HEK293 (cell line): Measurements from ENCODE around the gene TCF7L1.

Experiments
- CTCF ChIA-PET: fragments of 350-600 bp; formaldehyde crosslinking; extraction: SDS; loops from one replicate; lab custom pipeline; 2021; ENCODE audit warnings: antibody characterized with exemption; lab: Yijun Ruan, JAX
- POLR2A ChIA-PET: fragments of 300-600 bp; formaldehyde crosslinking; extraction: SDS; loops from one replicate; lab custom pipeline; 2020; ENCODE audit warnings: antibody characterized with exemption, inconsistent platforms; lab: Yijun Ruan, JAX
- H3K27ac ChIP-seq: fragments of 200-500 bp; sonication (Bioruptor generic); 2 replicates; pipeline ENCODE4 v1.5.1; 2014; ENCODE audit warnings: low read depth, low read length, control low read depth, inconsistent platforms; ENCODE audit errors: extremely low read depth
- H3K36me3 ChIP-seq, 2 experiments: fragments of 200-500 bp in 1 of 2; sonication (Bioruptor generic) in 1 of 2; 1 replicate in 1 of 2; 2 replicates in 1 of 2; pipeline ENCODE4 v1.5.1; 2014 to 2017; ENCODE audit warnings: inconsistent platforms in 2 of 2, low read length in 2 of 2; ENCODE audit not compliant: control insufficient read depth in 2 of 2, insufficient read depth in 1 of 2
- H3K4me1 ChIP-seq: fragments of 200-500 bp; sonication (Bioruptor generic); 2 replicates; pipeline ENCODE4 v1.5.1; 2014; ENCODE audit warnings: mild to moderate bottlenecking, low read length, inconsistent platforms; ENCODE audit not compliant: control insufficient read depth, insufficient read depth
- H3K4me3 ChIP-seq: 2 replicates; pipeline ENCODE4 v1.5.1; 2011; ENCODE audit warnings: low read depth, mild to moderate bottlenecking, control low read depth, low read length, moderate library complexity
- H3K9me3 ChIP-seq: fragments of 200-500 bp; sonication (Bioruptor generic); 2 replicates; pipeline ENCODE4 v1.5.1; 2014; ENCODE audit warnings: low read depth, low read length, inconsistent platforms; ENCODE audit not compliant: control insufficient read depth, insufficient read depth
- GLIS1 ChIP-seq: fragments of 450-650 bp; formaldehyde crosslinking; IDR thresholded peaks from 2 replicates; pipeline ENCODE4 v1.5.1; 2016; ENCODE audit warnings: missing biosample characterization, missing genetic modification characterization
- SP3 ChIP-seq: fragments of 450-650 bp; formaldehyde crosslinking; IDR thresholded peaks from 2 replicates; pipeline ENCODE4 v1.5.1; 2016; ENCODE audit warnings: missing biosample characterization, missing genetic modification characterization
- YY1 ChIP-seq: fragments of 450-650 bp; formaldehyde crosslinking; IDR thresholded peaks from 2 replicates; pipeline ENCODE4 v1.5.1; 2018; ENCODE audit warnings: missing biosample characterization, missing genetic modification characterization
- ZNF155 ChIP-seq: fragments of 450-650 bp; formaldehyde crosslinking; IDR thresholded peaks from 2 replicates; pipeline ENCODE4 v1.5.1; 2016; ENCODE audit warnings: missing biosample characterization, missing genetic modification characterization
- ZNF2 ChIP-seq: fragments of 450-650 bp; formaldehyde crosslinking; IDR thresholded peaks from 2 replicates; pipeline ENCODE4 v1.5.1; 2016; ENCODE audit warnings: missing biosample characterization, missing genetic modification characterization
- ZNF23 ChIP-seq: fragments of 450-650 bp; formaldehyde crosslinking; IDR thresholded peaks from 2 replicates; pipeline ENCODE4 v1.5.1; 2016; ENCODE audit warnings: missing biosample characterization, missing genetic modification characterization, borderline replicate concordance
- ZNF311 ChIP-seq: fragments of 450-650 bp; formaldehyde crosslinking; IDR thresholded peaks from 2 replicates; pipeline ENCODE4 v1.5.1; 2017; ENCODE audit warnings: missing biosample characterization, missing genetic modification characterization, borderline replicate concordance
- ZNF362 ChIP-seq: fragments of 450-650 bp; formaldehyde crosslinking; IDR thresholded peaks from 2 replicates; pipeline ENCODE4 v1.5.1; 2016; ENCODE audit warnings: missing biosample characterization, missing genetic modification characterization
- ZNF37A ChIP-seq: fragments of 450-650 bp; IDR thresholded peaks from 2 replicates; pipeline ENCODE4 v1.5.1; 2018; ENCODE audit warnings: missing biosample characterization, missing genetic modification characterization
- ZNF48 ChIP-seq: fragments of 450-650 bp; formaldehyde crosslinking; IDR thresholded peaks from 2 replicates; pipeline ENCODE4 v1.5.1; 2016; ENCODE audit warnings: missing biosample characterization, missing genetic modification characterization
- ZNF510 ChIP-seq: fragments of 450-650 bp; formaldehyde crosslinking; IDR thresholded peaks from 2 replicates; pipeline ENCODE4 v1.5.1; 2018; ENCODE audit warnings: mild to moderate bottlenecking, missing genetic modification characterization, missing biosample characterization; ENCODE audit not compliant: insufficient replicate concordance
- ZNF639 ChIP-seq: fragments of 450-650 bp; formaldehyde crosslinking; IDR thresholded peaks from 2 replicates; pipeline ENCODE4 v1.5.1; 2016; ENCODE audit warnings: missing biosample characterization, missing genetic modification characterization
- ZNF660 ChIP-seq: fragments of 450-650 bp; IDR thresholded peaks from 2 replicates; pipeline ENCODE4 v1.5.1; 2018; ENCODE audit warnings: missing biosample characterization, mild to moderate bottlenecking, missing genetic modification characterization
- ZNF664 ChIP-seq: fragments of 450-650 bp; formaldehyde crosslinking; IDR thresholded peaks from 2 replicates; pipeline ENCODE4 v1.5.1; 2016; ENCODE audit warnings: missing biosample characterization, missing genetic modification characterization
- ZNF747 ChIP-seq: fragments of 450-650 bp; formaldehyde crosslinking; IDR thresholded peaks from 2 replicates; pipeline ENCODE4 v1.5.1; 2016; ENCODE audit warnings: missing biosample characterization, missing genetic modification characterization
- ZSCAN5A ChIP-seq: fragments of 450-650 bp; formaldehyde crosslinking; IDR thresholded peaks from 2 replicates; pipeline ENCODE4 v1.5.1; 2016; ENCODE audit warnings: missing biosample characterization, missing genetic modification characterization
- TF ChIP-seq, protein P1 (sequence below): IDR thresholded peaks from 2 replicates; pipeline ENCODE4 v1.6.1; 2011; ENCODE audit warnings: mild to moderate bottlenecking, low read depth, low read length, borderline replicate concordance
- TF ChIP-seq, protein P2 (sequence below): fragments of 450-650 bp; formaldehyde crosslinking; IDR thresholded peaks from 2 replicates; pipeline ENCODE4 v1.5.1; 2017; ENCODE audit warnings: missing biosample characterization, missing genetic modification characterization
- TF ChIP-seq, protein P3 (sequence below): fragments of 450-650 bp; IDR thresholded peaks from 2 replicates; pipeline ENCODE4 v1.5.1; 2018; ENCODE audit warnings: missing biosample characterization, mild to moderate bottlenecking, missing genetic modification characterization

Gene TCF7L1

GRCh38 chr2:85185431-85185940 is 52.3 kb downstream of the TCF7L1 start:
- POLR2A ChIA-PET: no interaction called here
- no peaks in the 10 kb centered on the region for H3K36me3 ChIP-seq

DNA sequence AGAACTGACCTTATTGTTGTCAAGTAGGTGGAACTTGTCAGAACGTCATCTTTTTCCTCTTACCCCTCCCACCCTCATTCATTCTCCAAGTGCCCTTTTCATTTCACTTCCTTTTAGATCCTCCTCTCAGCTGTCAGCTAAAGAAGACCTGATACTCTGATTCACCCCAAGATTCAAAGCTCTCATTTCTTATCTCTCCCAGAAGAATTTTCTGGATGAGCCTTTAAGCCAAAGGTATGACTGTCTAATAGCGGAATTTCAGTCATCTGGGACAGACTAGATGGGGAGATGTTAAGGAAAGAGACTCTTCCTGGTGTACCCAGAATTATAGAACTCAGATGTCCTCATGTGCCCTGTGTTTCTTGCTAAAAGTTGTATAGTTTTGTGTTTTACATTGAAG is 53.9 kb downstream of the TCF7L1 start:
- ChIA-PET CTCF (interaction anchor here (1.0 to 1.8 kb wide), 4 partner anchors 14 to 82 kb away, joined by 4 to 7 read pairs (median 4); no protein-coding TSS in a partner anchor), POLR2A (no interaction called here)
- Histone ChIP-seq H3K36me3 (no peaks in the 10 kb centered on the region), H3K9me3 (no peaks in the 10 kb centered on the region), H3K27ac (no peak overlapping the region), H3K4me1 (peaks cover 8% of the 10 kb centered on the region; the same call in 1 of the 2 replicates), H3K4me3 (no peak overlapping the region)
- TF ChIP-seq ZNF2 (no peak), ZNF48 (no peak), YY1 (tag by site-specific recombination) (no peak), ZNF23 (tag by site-specific recombination) (no peak), ZNF155 (no peak), ZNF311 (tag by site-specific recombination) (no peak), ZNF639 (tag by site-specific recombination) (no peak)
- TF ChIP-seq, protein P1, sequence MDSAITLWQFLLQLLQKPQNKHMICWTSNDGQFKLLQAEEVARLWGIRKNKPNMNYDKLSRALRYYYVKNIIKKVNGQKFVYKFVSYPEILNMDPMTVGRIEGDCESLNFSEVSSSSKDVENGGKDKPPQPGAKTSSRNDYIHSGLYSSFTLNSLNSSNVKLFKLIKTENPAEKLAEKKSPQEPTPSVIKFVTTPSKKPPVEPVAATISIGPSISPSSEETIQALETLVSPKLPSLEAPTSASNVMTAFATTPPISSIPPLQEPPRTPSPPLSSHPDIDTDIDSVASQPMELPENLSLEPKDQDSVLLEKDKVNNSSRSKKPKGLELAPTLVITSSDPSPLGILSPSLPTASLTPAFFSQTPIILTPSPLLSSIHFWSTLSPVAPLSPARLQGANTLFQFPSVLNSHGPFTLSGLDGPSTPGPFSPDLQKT: no peak
- TF ChIP-seq, protein P2, sequence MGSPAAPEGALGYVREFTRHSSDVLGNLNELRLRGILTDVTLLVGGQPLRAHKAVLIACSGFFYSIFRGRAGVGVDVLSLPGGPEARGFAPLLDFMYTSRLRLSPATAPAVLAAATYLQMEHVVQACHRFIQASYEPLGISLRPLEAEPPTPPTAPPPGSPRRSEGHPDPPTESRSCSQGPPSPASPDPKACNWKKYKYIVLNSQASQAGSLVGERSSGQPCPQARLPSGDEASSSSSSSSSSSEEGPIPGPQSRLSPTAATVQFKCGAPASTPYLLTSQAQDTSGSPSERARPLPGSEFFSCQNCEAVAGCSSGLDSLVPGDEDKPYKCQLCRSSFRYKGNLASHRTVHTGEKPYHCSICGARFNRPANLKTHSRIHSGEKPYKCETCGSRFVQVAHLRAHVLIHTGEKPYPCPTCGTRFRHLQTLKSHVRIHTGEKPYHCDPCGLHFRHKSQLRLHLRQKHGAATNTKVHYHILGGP (tag by site-specific recombination): no peak

More at GRCh38 chr2:85185431-85185940, 52.3 kb downstream of the TCF7L1 start:
- Histone ChIP-seq H3K27ac (no peak overlapping the region), H3K4me3 (no peak overlapping the region), H3K9me3 (no peaks in the 10 kb centered on the region), H3K4me1 (peaks cover 10% of the 10 kb centered on the region; the same call in 1 of the 2 replicates)
- TF ChIP-seq GLIS1 (no peak), SP3 (no peak), ZNF664 (tag by site-specific recombination) (no peak), ZSCAN5A (tag by site-specific recombination) (no peak), ZNF510 (tag by site-specific recombination) (no peak), ZNF362 (tag by site-specific recombination) (no peak), ZNF660 (tag by site-specific recombination) (no peak), ZNF37A (tag by site-specific recombination) (no peak), ZNF747 (tag by site-specific recombination) (no peak)
- TF ChIP-seq, protein P3, sequence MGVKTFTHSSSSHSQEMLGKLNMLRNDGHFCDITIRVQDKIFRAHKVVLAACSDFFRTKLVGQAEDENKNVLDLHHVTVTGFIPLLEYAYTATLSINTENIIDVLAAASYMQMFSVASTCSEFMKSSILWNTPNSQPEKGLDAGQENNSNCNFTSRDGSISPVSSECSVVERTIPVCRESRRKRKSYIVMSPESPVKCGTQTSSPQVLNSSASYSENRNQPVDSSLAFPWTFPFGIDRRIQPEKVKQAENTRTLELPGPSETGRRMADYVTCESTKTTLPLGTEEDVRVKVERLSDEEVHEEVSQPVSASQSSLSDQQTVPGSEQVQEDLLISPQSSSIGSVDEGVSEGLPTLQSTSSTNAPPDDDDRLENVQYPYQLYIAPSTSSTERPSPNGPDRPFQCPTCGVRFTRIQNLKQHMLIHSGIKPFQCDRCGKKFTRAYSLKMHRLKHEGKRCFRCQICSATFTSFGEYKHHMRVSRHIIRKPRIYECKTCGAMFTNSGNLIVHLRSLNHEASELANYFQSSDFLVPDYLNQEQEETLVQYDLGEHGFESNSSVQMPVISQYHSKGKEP (tag by site-specific recombination): no peak
- CTCF ChIA-PET: interaction anchor here (0.5 to 2.5 kb wide), 14 partner anchors 7 to 131 kb away, joined by 3 to 7 read pairs (median 4); no protein-coding TSS in a partner anchor
